HepG2 (cell line): ENCODE measurements around the gene TOR4A. TPM values are rescaled to one million over a fixed set of nuclear protein-coding genes. Genes with fewer than 3 reads are reported as not detected.

Source experiments
- ATAD3A ChIP-seq: sonication (generic); formaldehyde crosslinking; IDR thresholded peaks from 2 replicates; pipeline ENCODE4 v1.4.0; 2020; ENCODE audit warnings: missing genetic modification reagents
- CAMTA2 ChIP-seq: sonication (generic); formaldehyde crosslinking; IDR thresholded peaks from 2 replicates; pipeline ENCODE4 v1.4.0; 2020; ENCODE audit warnings: mild to moderate bottlenecking, missing genetic modification reagents, borderline replicate concordance
- FOXK1 ChIP-seq: sonication (generic); formaldehyde crosslinking; IDR thresholded peaks from 2 replicates; pipeline ENCODE4 v1.4.0; 2020; ENCODE audit warnings: low read depth, missing genetic modification reagents, borderline replicate concordance
- GABPB1 ChIP-seq: IDR thresholded peaks from 2 replicates; pipeline ENCODE4 v1.6.1; 2016; ENCODE audit warnings: mild to moderate bottlenecking, missing genetic modification reagents, moderate library complexity, missing compliant biosample characterization
- MAF1 ChIP-seq: sonication (generic); formaldehyde crosslinking; IDR thresholded peaks from 2 replicates; pipeline ENCODE4 v1.5.0; 2020; ENCODE audit warnings: missing genetic modification reagents, borderline replicate concordance
- MAFK ChIP-seq, 2 experiments: IDR thresholded peaks in 1 of 2; conservative IDR thresholded peaks in 1 of 2; 2 replicates each; pipeline ENCODE4 v1.6.1; 2011; ENCODE audit warnings: improper control_type of control experiment in 2 of 2, low read length in 2 of 2
- NCOA5 ChIP-seq: sonication (generic); formaldehyde crosslinking; IDR thresholded peaks from 2 replicates; pipeline ENCODE4 v1.4.0; 2020; ENCODE audit warnings: missing genetic modification reagents
- PAWR ChIP-seq: sonication (generic); formaldehyde crosslinking; IDR thresholded peaks from 2 replicates; pipeline ENCODE4 v1.4.0; 2020; ENCODE audit warnings: missing genetic modification reagents, mild to moderate bottlenecking, borderline replicate concordance
- RXRA ChIP-seq: sonication (generic); formaldehyde crosslinking; IDR thresholded peaks from 2 replicates; pipeline ENCODE4 v1.5.1; 2020; ENCODE audit warnings: missing genetic modification reagents
- SMAD3 ChIP-seq: sonication (generic); formaldehyde crosslinking; IDR thresholded peaks from 2 replicates; pipeline ENCODE4 v1.4.0; 2020; ENCODE audit warnings: missing genetic modification reagents
- TBL1XR1 ChIP-seq: fragments of 150-350 bp; IDR thresholded peaks from 2 replicates; pipeline ENCODE4 v1.6.1; 2014; ENCODE audit warnings: borderline replicate concordance, low read length; ENCODE audit not compliant: partially characterized antibody
- ZFP82 ChIP-seq: sonication (generic); formaldehyde crosslinking; IDR thresholded peaks from 2 replicates; pipeline ENCODE4 v1.5.1; 2020; ENCODE audit warnings: mild to moderate bottlenecking, missing genetic modification reagents, borderline replicate concordance
- polyA plus RNA-seq, 8 experiments: library from polyadenylated mRNA; depleted of rRNA in 3 of 8; stranded (reverse) in 7 of 8; unstranded in 1 of 8; fragments of >200 nt; fragmentation: Illumina TruSeq in 4 of 8; extraction: Trizol in 4 of 8; gene quantifications; 2 replicates each; pipeline versions ENCODE4 v1.2.1 to v1.2.3, GENCODE V29; 2011 to 2016; ENCODE audit warnings: low read depth in 4 of 8, missing spikeins in 1 of 8, mixed read lengths in 1 of 8; ENCODE audit not compliant: insufficient read depth in 1 of 8
- total RNA-seq, 5 experiments: library from RNA; depleted of rRNA; stranded (reverse); fragments of >200 nt; fragmentation: Illumina TruSeq; extraction: Trizol; gene quantifications; 2 replicates each; pipeline ENCODE4 v1.2.3, GENCODE V29; 2016; ENCODE audit warnings: low read depth in 1 of 5
- TF ChIP-seq, protein P1 (sequence below): sonication (generic); formaldehyde crosslinking; IDR thresholded peaks from 2 replicates; pipeline ENCODE4 v1.8.1; 2022; ENCODE audit warnings: mild to moderate bottlenecking, missing genetic modification reagents
- TF ChIP-seq, protein P2 (sequence below): sonication (generic); formaldehyde crosslinking; IDR thresholded peaks from 2 replicates; pipeline ENCODE4 v1.4.0; 2020; ENCODE audit warnings: mild to moderate bottlenecking, missing genetic modification reagents
- TF ChIP-seq, protein P3 (sequence below): sonication (generic); formaldehyde crosslinking; IDR thresholded peaks from 2 replicates; pipeline ENCODE4 v1.4.0; 2020; ENCODE audit warnings: missing genetic modification reagents, mild to moderate bottlenecking, borderline replicate concordance
- TF ChIP-seq, protein P4 (sequence below): IDR thresholded peaks from 2 replicates; pipeline ENCODE4 v1.4.0; 2020; ENCODE audit warnings: mild to moderate bottlenecking, missing genetic modification reagents
- TF ChIP-seq, protein P5 (sequence below): sonication (generic); formaldehyde crosslinking; IDR thresholded peaks from 2 replicates; pipeline ENCODE4 v1.4.0; 2020; ENCODE audit warnings: missing genetic modification reagents

The TOR4A gene
- total and polyA plus RNA-seq, 2 of the 13 experiments (the other 11 are each of a cell fraction or from before 2014, with no cell fraction given): 11.1 to 14.2 TPM

DNA sequence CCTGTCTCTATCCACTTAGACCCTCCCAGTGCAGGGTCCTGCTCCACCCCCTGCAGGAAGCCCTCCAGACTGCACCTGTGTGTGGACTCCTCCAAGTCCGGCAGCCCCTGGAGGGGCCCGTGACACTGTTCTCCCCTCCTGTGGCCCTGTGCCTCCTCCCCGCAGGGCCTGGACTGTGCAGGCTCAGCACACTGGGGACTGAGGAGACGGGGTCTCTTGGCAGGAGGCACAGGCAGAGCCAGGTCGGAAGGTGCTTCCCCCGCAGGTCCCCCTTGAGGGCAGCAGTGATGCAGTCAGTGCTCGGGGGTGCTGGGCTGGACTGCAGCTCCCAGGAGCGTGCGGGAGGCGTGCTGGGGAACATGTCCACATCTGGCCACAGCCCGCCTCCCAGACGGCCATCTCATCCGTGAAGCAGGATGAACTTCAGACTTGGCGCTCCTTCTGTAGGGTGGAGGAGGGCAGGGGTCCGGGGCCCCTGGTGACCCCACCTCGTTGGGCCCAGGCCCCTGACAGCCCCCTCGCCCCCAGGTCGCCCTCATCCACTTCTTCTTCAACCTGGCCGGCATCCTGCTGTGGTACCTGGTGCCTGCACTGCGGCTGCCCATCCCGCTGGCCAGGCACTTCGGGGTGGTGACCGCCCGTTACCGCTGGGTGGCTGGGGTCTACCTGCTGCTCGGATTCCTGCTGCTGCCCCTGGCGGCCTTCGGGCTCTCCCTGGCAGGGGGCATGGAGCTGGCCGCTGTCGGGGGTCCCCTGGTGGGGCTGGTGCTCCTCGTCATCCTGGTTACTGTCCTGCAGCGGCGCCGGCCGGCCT lies 41.9 kb upstream of the TOR4A start (continued):
- no peak for TF ChIP-seq FOXK1 (CRISPR knock-in tag)
- TF ChIP-seq CAMTA2: no peak
- TF ChIP-seq, protein P1, sequence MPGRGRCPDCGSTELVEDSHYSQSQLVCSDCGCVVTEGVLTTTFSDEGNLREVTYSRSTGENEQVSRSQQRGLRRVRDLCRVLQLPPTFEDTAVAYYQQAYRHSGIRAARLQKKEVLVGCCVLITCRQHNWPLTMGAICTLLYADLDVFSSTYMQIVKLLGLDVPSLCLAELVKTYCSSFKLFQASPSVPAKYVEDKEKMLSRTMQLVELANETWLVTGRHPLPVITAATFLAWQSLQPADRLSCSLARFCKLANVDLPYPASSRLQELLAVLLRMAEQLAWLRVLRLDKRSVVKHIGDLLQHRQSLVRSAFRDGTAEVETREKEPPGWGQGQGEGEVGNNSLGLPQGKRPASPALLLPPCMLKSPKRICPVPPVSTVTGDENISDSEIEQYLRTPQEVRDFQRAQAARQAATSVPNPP (CRISPR knock-in tag): no peak
- no peak for TF ChIP-seq TBL1XR1
- TF ChIP-seq, protein P2, sequence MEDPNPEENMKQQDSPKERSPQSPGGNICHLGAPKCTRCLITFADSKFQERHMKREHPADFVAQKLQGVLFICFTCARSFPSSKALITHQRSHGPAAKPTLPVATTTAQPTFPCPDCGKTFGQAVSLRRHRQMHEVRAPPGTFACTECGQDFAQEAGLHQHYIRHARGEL (CRISPR knock-in tag): no peak
- TF ChIP-seq ZFP82 (CRISPR knock-in tag): peak; percentile 75
- peak; percentile 44 for TF ChIP-seq GABPB1 (CRISPR knock-in tag)
- TF ChIP-seq NCOA5 (CRISPR knock-in tag): no peak
- no peak for TF ChIP-seq PAWR (CRISPR knock-in tag)
- TF ChIP-seq MAFK (conservative IDR thresholded peaks at IDR 0.05 in 1 of 2, IDR thresholded peaks at IDR 0.05 in 1 of 2; ENCODE audit: low read length in 2 of 2): no peak
- peak; percentile 52; the same call in 1 of the 2 replicates for TF ChIP-seq RXRA (CRISPR knock-in tag)
- TF ChIP-seq, protein P3, sequence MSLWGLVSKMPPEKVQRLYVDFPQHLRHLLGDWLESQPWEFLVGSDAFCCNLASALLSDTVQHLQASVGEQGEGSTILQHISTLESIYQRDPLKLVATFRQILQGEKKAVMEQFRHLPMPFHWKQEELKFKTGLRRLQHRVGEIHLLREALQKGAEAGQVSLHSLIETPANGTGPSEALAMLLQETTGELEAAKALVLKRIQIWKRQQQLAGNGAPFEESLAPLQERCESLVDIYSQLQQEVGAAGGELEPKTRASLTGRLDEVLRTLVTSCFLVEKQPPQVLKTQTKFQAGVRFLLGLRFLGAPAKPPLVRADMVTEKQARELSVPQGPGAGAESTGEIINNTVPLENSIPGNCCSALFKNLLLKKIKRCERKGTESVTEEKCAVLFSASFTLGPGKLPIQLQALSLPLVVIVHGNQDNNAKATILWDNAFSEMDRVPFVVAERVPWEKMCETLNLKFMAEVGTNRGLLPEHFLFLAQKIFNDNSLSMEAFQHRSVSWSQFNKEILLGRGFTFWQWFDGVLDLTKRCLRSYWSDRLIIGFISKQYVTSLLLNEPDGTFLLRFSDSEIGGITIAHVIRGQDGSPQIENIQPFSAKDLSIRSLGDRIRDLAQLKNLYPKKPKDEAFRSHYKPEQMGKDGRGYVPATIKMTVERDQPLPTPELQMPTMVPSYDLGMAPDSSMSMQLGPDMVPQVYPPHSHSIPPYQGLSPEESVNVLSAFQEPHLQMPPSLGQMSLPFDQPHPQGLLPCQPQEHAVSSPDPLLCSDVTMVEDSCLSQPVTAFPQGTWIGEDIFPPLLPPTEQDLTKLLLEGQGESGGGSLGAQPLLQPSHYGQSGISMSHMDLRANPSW (CRISPR knock-in tag): no peak
- TF ChIP-seq, protein P4, sequence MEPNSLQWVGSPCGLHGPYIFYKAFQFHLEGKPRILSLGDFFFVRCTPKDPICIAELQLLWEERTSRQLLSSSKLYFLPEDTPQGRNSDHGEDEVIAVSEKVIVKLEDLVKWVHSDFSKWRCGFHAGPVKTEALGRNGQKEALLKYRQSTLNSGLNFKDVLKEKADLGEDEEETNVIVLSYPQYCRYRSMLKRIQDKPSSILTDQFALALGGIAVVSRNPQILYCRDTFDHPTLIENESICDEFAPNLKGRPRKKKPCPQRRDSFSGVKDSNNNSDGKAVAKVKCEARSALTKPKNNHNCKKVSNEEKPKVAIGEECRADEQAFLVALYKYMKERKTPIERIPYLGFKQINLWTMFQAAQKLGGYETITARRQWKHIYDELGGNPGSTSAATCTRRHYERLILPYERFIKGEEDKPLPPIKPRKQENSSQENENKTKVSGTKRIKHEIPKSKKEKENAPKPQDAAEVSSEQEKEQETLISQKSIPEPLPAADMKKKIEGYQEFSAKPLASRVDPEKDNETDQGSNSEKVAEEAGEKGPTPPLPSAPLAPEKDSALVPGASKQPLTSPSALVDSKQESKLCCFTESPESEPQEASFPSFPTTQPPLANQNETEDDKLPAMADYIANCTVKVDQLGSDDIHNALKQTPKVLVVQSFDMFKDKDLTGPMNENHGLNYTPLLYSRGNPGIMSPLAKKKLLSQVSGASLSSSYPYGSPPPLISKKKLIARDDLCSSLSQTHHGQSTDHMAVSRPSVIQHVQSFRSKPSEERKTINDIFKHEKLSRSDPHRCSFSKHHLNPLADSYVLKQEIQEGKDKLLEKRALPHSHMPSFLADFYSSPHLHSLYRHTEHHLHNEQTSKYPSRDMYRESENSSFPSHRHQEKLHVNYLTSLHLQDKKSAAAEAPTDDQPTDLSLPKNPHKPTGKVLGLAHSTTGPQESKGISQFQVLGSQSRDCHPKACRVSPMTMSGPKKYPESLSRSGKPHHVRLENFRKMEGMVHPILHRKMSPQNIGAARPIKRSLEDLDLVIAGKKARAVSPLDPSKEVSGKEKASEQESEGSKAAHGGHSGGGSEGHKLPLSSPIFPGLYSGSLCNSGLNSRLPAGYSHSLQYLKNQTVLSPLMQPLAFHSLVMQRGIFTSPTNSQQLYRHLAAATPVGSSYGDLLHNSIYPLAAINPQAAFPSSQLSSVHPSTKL (CRISPR knock-in tag): no peak
- TF ChIP-seq MAF1 (CRISPR knock-in tag): 0 out of 2 replicates have a peak, but pooled peaks have one; percentile 51
- TF ChIP-seq, protein P5, sequence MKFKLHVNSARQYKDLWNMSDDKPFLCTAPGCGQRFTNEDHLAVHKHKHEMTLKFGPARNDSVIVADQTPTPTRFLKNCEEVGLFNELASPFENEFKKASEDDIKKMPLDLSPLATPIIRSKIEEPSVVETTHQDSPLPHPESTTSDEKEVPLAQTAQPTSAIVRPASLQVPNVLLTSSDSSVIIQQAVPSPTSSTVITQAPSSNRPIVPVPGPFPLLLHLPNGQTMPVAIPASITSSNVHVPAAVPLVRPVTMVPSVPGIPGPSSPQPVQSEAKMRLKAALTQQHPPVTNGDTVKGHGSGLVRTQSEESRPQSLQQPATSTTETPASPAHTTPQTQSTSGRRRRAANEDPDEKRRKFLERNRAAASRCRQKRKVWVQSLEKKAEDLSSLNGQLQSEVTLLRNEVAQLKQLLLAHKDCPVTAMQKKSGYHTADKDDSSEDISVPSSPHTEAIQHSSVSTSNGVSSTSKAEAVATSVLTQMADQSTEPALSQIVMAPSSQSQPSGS (CRISPR knock-in tag): no peak
- no peak for TF ChIP-seq ATAD3A (CRISPR knock-in tag)
- TF ChIP-seq SMAD3 (CRISPR knock-in tag): no peak
